ENCODE measurements around the gene KIF2C. TPM values are rescaled to one million over a fixed set of nuclear protein-coding genes. Genes with fewer than 3 reads are reported as not detected.

KIF2C gene
- total RNA-seq, 4 donors from 2014 or later = 0.46 to 0.55 TPM; not detected in 2

- Histone ChIP-seq H3K27ac (no peak overlapping the region), H3K4me3 (no peak overlapping the region), H3K27me3 (peaks cover 0 to 5% (median 0%) of the 10 kb centered on the region in 3 donors), H3K4me1 (peaks cover 2 to 8% of the 10 kb centered on the region in 2 donors), H3K36me3 (no peaks in the 10 kb centered on the region), H3K9me3 (no peaks in the 10 kb centered on the region)
- in situ Hi-C loops (cut with MboI; ENCODE audit: low sequenced_read_pairs in 4 of 4) = no loop called here
- TF ChIP-seq, protein P1, sequence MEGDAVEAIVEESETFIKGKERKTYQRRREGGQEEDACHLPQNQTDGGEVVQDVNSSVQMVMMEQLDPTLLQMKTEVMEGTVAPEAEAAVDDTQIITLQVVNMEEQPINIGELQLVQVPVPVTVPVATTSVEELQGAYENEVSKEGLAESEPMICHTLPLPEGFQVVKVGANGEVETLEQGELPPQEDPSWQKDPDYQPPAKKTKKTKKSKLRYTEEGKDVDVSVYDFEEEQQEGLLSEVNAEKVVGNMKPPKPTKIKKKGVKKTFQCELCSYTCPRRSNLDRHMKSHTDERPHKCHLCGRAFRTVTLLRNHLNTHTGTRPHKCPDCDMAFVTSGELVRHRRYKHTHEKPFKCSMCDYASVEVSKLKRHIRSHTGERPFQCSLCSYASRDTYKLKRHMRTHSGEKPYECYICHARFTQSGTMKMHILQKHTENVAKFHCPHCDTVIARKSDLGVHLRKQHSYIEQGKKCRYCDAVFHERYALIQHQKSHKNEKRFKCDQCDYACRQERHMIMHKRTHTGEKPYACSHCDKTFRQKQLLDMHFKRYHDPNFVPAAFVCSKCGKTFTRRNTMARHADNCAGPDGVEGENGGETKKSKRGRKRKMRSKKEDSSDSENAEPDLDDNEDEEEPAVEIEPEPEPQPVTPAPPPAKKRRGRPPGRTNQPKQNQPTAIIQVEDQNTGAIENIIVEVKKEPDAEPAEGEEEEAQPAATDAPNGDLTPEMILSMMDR (IDR thresholded peaks at IDR 0.05 in 4 of 5, conservative IDR thresholded peaks at IDR 0.05 in 1 of 5) = no peak
- no peak for TF ChIP-seq POLR2A (IDR thresholded peaks at IDR 0.05)
- no peak for DNase-seq
- ATAC-seq = no peak
- intact Hi-C loops (cut with DNase I; ENCODE audit: low total_unique reads) = no loop called here
Measured at GRCh38 chr1:44719318-44719717, 20.3 kb upstream of the KIF2C start.

- no peak for ATAC-seq
- in situ Hi-C loops (cut with MboI; ENCODE audit: low sequenced_read_pairs in 4 of 4) (no loop called here), intact Hi-C loops (cut with DNase I; ENCODE audit: low total_unique reads) (no loop called here)
- no peaks in the 10 kb centered on the region for H3K9me3 ChIP-seq
- H3K4me1 ChIP-seq = peaks cover 0 to 3% of the 10 kb centered on the region in 2 donors
- DNase-seq = no peak
- H3K36me3 ChIP-seq = no peaks in the 10 kb centered on the region
- no peak overlapping the region for H3K4me3 ChIP-seq
- TF ChIP-seq POLR2A (IDR thresholded peaks at IDR 0.05) = no peak
- TF ChIP-seq, protein P1 (IDR thresholded peaks at IDR 0.05 in 4 of 5, conservative IDR thresholded peaks at IDR 0.05 in 1 of 5) = no peak
- no peak overlapping the region for H3K27ac ChIP-seq
- peaks cover 0 to 5% (median 0%) of the 10 kb centered on the region in 3 donors for H3K27me3 ChIP-seq
Measured at GRCh38 chr1:44720281-44720680, 19.4 kb upstream of the KIF2C start.

DNA sequence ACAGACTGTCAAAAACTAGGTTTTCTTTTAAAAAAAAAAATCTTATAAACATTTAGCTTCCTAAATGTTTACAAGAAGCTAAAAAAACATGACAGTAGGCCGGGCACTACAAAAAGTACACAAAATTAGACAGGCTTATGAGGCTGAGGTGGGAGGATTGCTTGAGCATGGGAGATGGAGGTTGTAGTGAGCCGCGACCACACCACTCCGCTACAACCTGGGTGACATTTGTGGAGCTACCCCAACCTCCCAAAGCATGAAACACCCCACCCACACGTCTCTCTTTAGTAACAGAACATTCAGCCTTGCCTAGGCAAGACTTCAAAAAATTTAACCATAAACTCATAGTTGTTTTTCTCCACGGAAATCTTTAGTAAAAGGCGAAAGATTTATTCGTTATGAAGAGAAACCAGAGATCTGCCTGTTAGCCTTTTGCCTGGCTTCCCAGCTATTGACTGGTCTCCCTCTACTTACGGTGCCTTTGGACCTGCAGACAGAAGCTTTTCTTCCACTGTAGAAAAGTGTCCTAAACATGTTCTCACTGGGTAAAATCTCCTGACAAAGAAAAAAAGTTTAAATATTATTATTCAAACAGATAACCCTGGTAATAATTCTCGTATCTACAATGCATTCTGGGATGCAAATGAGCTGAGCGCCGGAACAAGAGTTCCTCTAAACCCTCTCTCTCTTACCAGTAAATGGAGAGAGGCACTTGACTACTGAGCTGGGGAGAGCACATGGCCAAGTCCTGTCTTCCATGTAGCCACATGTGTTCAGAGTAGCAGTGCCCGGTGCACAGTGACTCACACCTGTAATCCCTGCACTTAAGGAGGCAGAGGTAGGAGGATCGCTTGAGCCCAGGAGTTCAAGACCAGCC, 17.9 kb upstream of the KIF2C start:
- in situ Hi-C loops (cut with MboI; ENCODE audit: low sequenced_read_pairs in 4 of 4) (no loop called here), intact Hi-C loops (cut with DNase I; ENCODE audit: low total_unique reads) (no loop called here)
- H3K27me3 ChIP-seq = peaks cover 0 to 5% (median 0%) of the 10 kb centered on the region in 3 donors
- DNase-seq (peak; percentile 12 to 56), ATAC-seq (peak; percentile 55 to 84)
- H3K4me3 ChIP-seq = no peak overlapping the region
- no peaks in the 10 kb centered on the region for H3K4me1 ChIP-seq
- H3K9me3 ChIP-seq = no peaks in the 10 kb centered on the region
- TF ChIP-seq POLR2A (IDR thresholded peaks at IDR 0.05) = peak; percentile 19 to 73
- TF ChIP-seq, protein P1 (IDR thresholded peaks at IDR 0.05 in 4 of 5, conservative IDR thresholded peaks at IDR 0.05 in 1 of 5) = no peak
- peak overlapping the region in 2 of 4 donors; percentile 34 to 42 for H3K27ac ChIP-seq
- H3K36me3 ChIP-seq = no peaks in the 10 kb centered on the region

DNA sequence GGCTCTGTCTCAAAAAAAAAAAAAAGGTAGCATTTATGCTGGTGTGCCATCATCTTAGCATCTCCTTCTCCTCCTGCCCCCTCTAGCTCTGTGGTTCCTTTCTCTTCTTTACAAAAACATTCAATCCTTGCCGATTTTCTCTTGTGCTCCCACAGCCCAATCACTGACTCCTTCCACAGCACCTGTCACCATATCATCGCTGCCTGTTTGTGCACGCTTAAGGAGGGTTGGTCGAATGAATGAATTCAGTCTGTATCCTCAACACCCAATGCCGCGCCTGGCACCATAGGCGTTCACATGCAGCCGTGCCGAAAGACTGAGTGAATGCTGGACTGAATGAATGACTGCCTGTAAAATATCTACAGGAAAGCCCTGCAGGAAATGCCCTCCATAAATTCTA, 16.6 kb upstream of the KIF2C start:
- intact Hi-C loops (cut with DNase I; ENCODE audit: low total_unique reads) = no loop called here
- in situ Hi-C loops (cut with MboI; ENCODE audit: low sequenced_read_pairs in 4 of 4) = no loop called here
- TF ChIP-seq, protein P1 (IDR thresholded peaks at IDR 0.05 in 4 of 5, conservative IDR thresholded peaks at IDR 0.05 in 1 of 5) = no peak
- no peak for TF ChIP-seq POLR2A (IDR thresholded peaks at IDR 0.05)
- no peaks in the 10 kb centered on the region for H3K9me3 ChIP-seq
- H3K4me1 ChIP-seq = no peaks in the 10 kb centered on the region
- H3K4me3 ChIP-seq = no peak overlapping the region
- DNase-seq (no peak), ATAC-seq (no peak)
- H3K27me3 ChIP-seq = no peaks in the 10 kb centered on the region
- H3K36me3 ChIP-seq = no peaks in the 10 kb centered on the region
- H3K27ac ChIP-seq = no peak overlapping the region

Data from gastrocnemius medialis (tissue), 4 donors.